ENCODE results near the gene PIP5K1A.
A peak's percentile ranks its signal among the peaks of the same experiment; 100 is the strongest.

PIP5K1A gene

DNA sequence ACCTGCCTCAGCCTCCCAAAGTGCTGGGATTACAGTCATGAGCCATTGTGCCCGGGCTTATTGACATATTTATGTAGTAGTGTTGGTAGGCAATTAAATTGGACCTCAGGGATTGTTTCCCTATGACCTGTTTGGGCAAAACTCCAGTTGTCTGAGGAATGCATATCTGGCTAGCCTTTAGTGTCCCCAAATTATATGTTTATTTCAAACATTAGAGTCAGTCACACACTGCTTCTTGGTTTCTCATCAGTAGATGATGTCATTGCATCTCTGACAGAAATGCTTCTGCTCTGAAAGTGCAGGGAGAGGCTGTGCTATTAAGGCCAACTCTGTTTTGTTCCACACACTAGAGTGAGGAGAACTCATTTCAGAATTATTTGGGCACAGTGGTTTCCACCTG, 12.5 kb downstream of the PIP5K1A start (continued):
- TF ChIP-seq ZBTB21 (tag by site-specific recombination; IDR thresholded peaks at IDR 0.05): peak; percentile 72; the same call in 1 of the 2 replicates
- TF ChIP-seq SP7 (tag by site-specific recombination; IDR thresholded peaks at IDR 0.05): peak; percentile 99
- no peak for TF ChIP-seq ZNF747 (tag by site-specific recombination; IDR thresholded peaks at IDR 0.05)
- TF ChIP-seq ZNF629 (tag by site-specific recombination; IDR thresholded peaks at IDR 0.05): peak; percentile 90
- TF ChIP-seq ZNF555 (tag by site-specific recombination; conservative IDR thresholded peaks at IDR 0.05): no peak
- TF ChIP-seq OSR2 (tag by site-specific recombination; IDR thresholded peaks at IDR 0.05): peak; percentile 81

DNA sequence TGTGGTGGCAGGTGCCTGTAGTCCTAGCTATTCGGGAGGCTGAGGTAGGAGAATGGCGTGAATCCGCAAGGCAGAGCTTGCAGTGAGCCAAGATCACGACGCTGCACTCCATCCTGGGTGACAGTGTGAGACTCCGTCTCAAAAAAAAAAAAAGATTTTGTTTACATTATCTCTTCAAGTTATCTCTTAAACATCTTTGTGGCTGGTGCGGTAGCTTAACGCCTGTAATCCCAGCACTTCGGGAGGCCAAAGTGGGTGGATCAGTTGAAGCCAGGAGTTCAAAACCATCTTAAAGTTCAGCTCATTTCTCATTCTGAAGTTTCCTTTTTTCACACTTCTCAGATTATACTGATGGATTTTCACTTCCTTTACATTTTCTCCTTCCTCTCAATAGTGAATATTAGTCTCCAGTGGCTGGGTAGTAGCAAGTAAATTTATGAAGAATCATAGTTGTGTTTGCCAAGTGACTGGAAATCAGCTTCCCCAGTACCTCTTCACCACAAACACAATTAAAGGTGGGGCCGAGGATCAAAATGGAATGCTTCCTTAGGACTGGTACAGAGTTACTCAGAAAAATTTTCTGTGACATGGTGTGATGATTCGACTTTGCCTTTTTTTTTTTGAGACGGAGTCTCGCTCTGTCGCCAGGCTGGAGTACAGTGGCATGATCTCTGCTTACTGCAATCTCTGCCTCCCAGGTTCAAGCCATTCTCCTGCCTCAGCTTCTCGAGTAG, 13.8 kb downstream of the PIP5K1A start:
- Histone ChIP-seq H3K4me1 (ENCODE audit: control insufficient read depth, insufficient read depth, low read length) (peaks cover 4% of the 10 kb centered on the region), H3K27ac (ENCODE audit: extremely low read depth, low read depth, low read length) (0 out of 2 replicates have a peak overlapping the region, but pooled peaks have one; percentile 14), H3K9me3 (ENCODE audit: control insufficient read depth, insufficient read depth, low read depth, low read length) (no peaks in the 10 kb centered on the region), H3K4me3 (ENCODE audit: low read depth, low read length) (no peak overlapping the region), H3K36me3 (ENCODE audit: control insufficient read depth in 2 of 2, insufficient read depth in 1 of 2, low read length in 2 of 2) (peaks cover 34 to 39% of the 10 kb centered on the region in 2 experiments; a peak in 2 of 3 replicates)
- POLR2A ChIA-PET: interaction anchor here (0.6 to 1.6 kb wide), 5 partner anchors 12 to 204 kb away, joined by 3 to 7 read pairs (median 4); partner anchors contain the start of genes PRUNE1 and ZNF687
- CTCF ChIA-PET: interaction anchor here (0.6 to 1.0 kb wide), 2 partner anchors 10 to 40 kb away, joined by 3 read pairs; no protein-coding TSS in a partner anchor
- TF ChIP-seq ZNF792 (tag by site-specific recombination; IDR thresholded peaks at IDR 0.05): no peak
- TF ChIP-seq ZNF707 (tag by site-specific recombination; IDR thresholded peaks at IDR 0.05): no peak
- TF ChIP-seq, protein P1, sequence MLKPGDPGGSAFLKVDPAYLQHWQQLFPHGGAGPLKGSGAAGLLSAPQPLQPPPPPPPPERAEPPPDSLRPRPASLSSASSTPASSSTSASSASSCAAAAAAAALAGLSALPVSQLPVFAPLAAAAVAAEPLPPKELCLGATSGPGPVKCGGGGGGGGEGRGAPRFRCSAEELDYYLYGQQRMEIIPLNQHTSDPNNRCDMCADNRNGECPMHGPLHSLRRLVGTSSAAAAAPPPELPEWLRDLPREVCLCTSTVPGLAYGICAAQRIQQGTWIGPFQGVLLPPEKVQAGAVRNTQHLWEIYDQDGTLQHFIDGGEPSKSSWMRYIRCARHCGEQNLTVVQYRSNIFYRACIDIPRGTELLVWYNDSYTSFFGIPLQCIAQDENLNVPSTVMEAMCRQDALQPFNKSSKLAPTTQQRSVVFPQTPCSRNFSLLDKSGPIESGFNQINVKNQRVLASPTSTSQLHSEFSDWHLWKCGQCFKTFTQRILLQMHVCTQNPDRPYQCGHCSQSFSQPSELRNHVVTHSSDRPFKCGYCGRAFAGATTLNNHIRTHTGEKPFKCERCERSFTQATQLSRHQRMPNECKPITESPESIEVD (tag by site-specific recombination; IDR thresholded peaks at IDR 0.05): peak; percentile 35
- TF ChIP-seq ZNF10 (tag by site-specific recombination; IDR thresholded peaks at IDR 0.05): no peak
- TF ChIP-seq, protein P2, sequence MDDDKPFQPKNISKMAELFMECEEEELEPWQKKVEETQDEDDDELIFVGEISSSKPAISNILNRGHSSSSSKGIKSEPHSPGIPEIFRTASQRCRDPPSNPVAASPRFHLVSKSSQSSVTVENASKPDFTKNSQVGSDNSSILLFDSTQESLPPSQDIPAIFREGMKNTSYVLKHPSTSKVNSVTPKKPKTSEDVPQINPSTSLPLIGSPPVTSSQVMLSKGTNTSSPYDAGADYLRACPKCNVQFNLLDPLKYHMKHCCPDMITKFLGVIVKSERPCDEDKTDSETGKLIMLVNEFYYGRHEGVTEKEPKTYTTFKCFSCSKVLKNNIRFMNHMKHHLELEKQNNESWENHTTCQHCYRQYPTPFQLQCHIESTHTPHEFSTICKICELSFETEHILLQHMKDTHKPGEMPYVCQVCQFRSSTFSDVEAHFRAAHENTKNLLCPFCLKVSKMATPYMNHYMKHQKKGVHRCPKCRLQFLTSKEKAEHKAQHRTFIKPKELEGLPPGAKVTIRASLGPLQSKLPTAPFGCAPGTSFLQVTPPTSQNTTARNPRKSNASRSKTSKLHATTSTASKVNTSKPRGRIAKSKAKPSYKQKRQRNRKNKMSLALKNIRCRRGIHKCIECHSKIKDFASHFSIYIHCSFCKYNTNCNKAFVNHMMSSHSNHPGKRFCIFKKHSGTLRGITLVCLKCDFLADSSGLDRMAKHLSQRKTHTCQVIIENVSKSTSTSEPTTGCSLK (tag by site-specific recombination; IDR thresholded peaks at IDR 0.05): no peak
- no peak; the same call in 1 of the 2 replicates for TF ChIP-seq KLF1 (tag by site-specific recombination; IDR thresholded peaks at IDR 0.05)
- no peak for TF ChIP-seq ZNF433 (tag by site-specific recombination; IDR thresholded peaks at IDR 0.05; ENCODE audit: low read depth)
- no peak for TF ChIP-seq ZNF335 (tag by site-specific recombination; conservative IDR thresholded peaks at IDR 0.05)
- TF ChIP-seq ZNF169 (tag by site-specific recombination; IDR thresholded peaks at IDR 0.05): no peak
- no peak for TF ChIP-seq ZNF112 (tag by site-specific recombination; IDR thresholded peaks at IDR 0.05)
- TF ChIP-seq ZEB2 (tag by site-specific recombination; IDR thresholded peaks at IDR 0.05): 0 out of 2 replicates have a peak, but pooled peaks have one; percentile 22
- no peak for TF ChIP-seq ZNF248 (tag by site-specific recombination; IDR thresholded peaks at IDR 0.05)
- TF ChIP-seq ZNF791 (tag by site-specific recombination; IDR thresholded peaks at IDR 0.05): no peak
- TF ChIP-seq, protein P3, sequence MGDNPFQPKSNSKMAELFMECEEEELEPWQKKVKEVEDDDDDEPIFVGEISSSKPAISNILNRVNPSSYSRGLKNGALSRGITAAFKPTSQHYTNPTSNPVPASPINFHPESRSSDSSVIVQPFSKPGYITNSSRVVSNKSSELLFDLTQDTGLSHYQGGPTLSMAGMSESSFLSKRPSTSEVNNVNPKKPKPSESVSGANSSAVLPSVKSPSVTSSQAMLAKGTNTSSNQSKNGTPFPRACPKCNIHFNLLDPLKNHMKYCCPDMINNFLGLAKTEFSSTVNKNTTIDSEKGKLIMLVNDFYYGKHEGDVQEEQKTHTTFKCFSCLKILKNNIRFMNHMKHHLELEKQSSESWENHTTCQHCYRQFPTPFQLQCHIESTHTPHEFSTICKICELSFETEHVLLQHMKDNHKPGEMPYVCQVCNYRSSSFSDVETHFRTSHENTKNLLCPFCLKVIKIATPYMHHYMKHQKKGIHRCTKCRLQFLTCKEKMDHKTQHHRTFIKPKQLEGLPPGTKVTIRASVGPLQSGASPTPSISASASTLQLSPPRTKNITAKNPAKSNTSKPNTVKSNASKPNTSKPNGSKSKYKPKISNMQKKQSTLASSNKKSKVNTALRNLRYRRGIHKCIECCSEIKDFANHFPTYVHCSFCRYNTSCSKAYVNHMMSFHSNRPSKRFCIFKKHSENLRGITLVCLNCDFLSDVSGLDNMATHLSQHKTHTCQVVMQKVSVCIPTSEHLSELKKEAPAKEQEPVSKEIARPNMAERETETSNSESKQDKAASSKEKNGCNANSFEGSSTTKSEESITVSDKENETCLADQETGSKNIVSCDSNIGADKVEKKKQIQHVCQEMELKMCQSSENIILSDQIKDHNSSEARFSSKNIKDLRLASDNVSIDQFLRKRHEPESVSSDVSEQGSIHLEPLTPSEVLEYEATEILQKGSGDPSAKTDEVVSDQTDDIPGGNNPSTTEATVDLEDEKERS (tag by site-specific recombination; IDR thresholded peaks at IDR 0.05): no peak
- TF ChIP-seq ZNF155 (tag by site-specific recombination; IDR thresholded peaks at IDR 0.05): no peak
- TF ChIP-seq, protein P4, sequence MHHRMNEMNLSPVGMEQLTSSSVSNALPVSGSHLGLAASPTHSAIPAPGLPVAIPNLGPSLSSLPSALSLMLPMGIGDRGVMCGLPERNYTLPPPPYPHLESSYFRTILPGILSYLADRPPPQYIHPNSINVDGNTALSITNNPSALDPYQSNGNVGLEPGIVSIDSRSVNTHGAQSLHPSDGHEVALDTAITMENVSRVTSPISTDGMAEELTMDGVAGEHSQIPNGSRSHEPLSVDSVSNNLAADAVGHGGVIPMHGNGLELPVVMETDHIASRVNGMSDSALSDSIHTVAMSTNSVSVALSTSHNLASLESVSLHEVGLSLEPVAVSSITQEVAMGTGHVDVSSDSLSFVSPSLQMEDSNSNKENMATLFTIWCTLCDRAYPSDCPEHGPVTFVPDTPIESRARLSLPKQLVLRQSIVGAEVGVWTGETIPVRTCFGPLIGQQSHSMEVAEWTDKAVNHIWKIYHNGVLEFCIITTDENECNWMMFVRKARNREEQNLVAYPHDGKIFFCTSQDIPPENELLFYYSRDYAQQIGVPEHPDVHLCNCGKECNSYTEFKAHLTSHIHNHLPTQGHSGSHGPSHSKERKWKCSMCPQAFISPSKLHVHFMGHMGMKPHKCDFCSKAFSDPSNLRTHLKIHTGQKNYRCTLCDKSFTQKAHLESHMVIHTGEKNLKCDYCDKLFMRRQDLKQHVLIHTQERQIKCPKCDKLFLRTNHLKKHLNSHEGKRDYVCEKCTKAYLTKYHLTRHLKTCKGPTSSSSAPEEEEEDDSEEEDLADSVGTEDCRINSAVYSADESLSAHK (tag by site-specific recombination; IDR thresholded peaks at IDR 0.05): no peak
- TF ChIP-seq, protein P5, sequence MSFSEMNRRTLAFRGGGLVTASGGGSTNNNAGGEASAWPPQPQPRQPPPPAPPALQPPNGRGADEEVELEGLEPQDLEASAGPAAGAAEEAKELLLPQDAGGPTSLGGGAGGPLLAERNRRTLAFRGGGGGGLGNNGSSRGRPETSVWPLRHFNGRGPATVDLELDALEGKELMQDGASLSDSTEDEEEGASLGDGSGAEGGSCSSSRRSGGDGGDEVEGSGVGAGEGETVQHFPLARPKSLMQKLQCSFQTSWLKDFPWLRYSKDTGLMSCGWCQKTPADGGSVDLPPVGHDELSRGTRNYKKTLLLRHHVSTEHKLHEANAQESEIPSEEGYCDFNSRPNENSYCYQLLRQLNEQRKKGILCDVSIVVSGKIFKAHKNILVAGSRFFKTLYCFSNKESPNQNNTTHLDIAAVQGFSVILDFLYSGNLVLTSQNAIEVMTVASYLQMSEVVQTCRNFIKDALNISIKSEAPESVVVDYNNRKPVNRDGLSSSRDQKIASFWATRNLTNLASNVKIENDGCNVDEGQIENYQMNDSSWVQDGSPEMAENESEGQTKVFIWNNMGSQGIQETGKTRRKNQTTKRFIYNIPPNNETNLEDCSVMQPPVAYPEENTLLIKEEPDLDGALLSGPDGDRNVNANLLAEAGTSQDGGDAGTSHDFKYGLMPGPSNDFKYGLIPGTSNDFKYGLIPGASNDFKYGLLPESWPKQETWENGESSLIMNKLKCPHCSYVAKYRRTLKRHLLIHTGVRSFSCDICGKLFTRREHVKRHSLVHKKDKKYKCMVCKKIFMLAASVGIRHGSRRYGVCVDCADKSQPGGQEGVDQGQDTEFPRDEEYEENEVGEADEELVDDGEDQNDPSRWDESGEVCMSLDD (tag by site-specific recombination; IDR thresholded peaks at IDR 0.05): no peak
- no peak for TF ChIP-seq ZNF37A (tag by site-specific recombination; IDR thresholded peaks at IDR 0.05)
